Thymus (tissue), 11 donors: ENCODE results near the gene ZFX. TPM values are rescaled to one million over a fixed set of nuclear protein-coding genes. Genes with fewer than 3 reads are reported as not detected.
A peak's percentile ranks its signal among the peaks of the same experiment; 100 is the strongest.

ENCODE experiments used
- DNase-seq, 9 donors: peaks; one replicate each; pipeline ENCODE4 v3.0.0-alpha.2; 2013; ENCODE audit warnings: low spot score in 9 of 9, low read depth in 6 of 9, missing footprints in 1 of 9
- H3K27ac ChIP-seq, 2 donors: one replicate each; pipeline ENCODE4 v1.5.1; 2013; ENCODE audit warnings: control low read depth in 1 of 2, low read depth in 1 of 2, low read length in 1 of 2, mild to moderate bottlenecking in 1 of 2, moderate library complexity in 1 of 2
- H3K27me3 ChIP-seq, 2 donors: one replicate each; pipeline ENCODE4 v1.5.1; 2013; ENCODE audit warnings: low read length in 1 of 2; ENCODE audit not compliant: control insufficient read depth in 2 of 2, insufficient read depth in 1 of 2
- H3K36me3 ChIP-seq, 2 donors: one replicate each; pipeline ENCODE4 v1.5.1; 2013; ENCODE audit warnings: low read length in 1 of 2, mild to moderate bottlenecking in 1 of 2, moderate library complexity in 1 of 2; ENCODE audit not compliant: control insufficient read depth in 2 of 2, insufficient read depth in 2 of 2
- H3K4me1 ChIP-seq, 2 donors: one replicate each; pipeline ENCODE4 v1.5.1; 2013; ENCODE audit warnings: low read length in 2 of 2; ENCODE audit not compliant: control insufficient read depth in 2 of 2, insufficient read depth in 2 of 2
- H3K4me3 ChIP-seq, 2 donors: one replicate each; pipeline ENCODE4 v1.5.1; 2013; ENCODE audit warnings: low read length in 2 of 2, control low read depth in 1 of 2, mild to moderate bottlenecking in 1 of 2
- H3K9me3 ChIP-seq, 2 donors: one replicate each; pipeline ENCODE4 v1.5.1; 2013; ENCODE audit warnings: low read length in 1 of 2, mild to moderate bottlenecking in 1 of 2; ENCODE audit not compliant: control insufficient read depth in 2 of 2, insufficient read depth in 1 of 2
- WGBS: extraction: QIAGEN DNeasy Blood & Tissue Kit; methylation state at CpG from one replicate; pipeline ENCODE4 v1.1.7; 2013; 5-methylcytosine and 5-hydroxymethylcytosine counted together
- polyA plus RNA-seq: library from polyadenylated mRNA; stranded (reverse); fragments of 200-250 nt; gene quantifications from one replicate; pipeline ENCODE4 v1.2.3, GENCODE V29; 2013
- total RNA-seq: library from RNA; stranded (reverse); fragments of 120-200 nt; gene quantifications from one replicate; pipeline ENCODE4 v1.2.4, GENCODE V29; 2013
- donor health status: healthy.

ZFX gene
- total and polyA plus RNA-seq, 2 donors: 9.7 to 40.0 TPM

GRCh38 chrX:24231641-24232179, 82.2 kb downstream of the ZFX start:
- Histone ChIP-seq H3K9me3 (no peaks in the 10 kb centered on the region), H3K27ac (no peak overlapping the region), H3K4me1 (no peaks in the 10 kb centered on the region), H3K27me3 (no peaks in the 10 kb centered on the region), H3K4me3 (no peak overlapping the region), H3K36me3 (no peaks in the 10 kb centered on the region)
- no peak for DNase-seq
- WGBS: 97% methylated on average over 1 of the region's 1 CpG

- Histone ChIP-seq H3K27ac (no peak overlapping the region), H3K36me3 (no peaks in the 10 kb centered on the region), H3K4me3 (no peak overlapping the region), H3K27me3 (no peaks in the 10 kb centered on the region), H3K9me3 (no peaks in the 10 kb centered on the region), H3K4me1 (no peaks in the 10 kb centered on the region)
- DNase-seq: no peak
Measured at GRCh38 chrX:24232796-24233195, 83.3 kb downstream of the ZFX start.

DNA sequence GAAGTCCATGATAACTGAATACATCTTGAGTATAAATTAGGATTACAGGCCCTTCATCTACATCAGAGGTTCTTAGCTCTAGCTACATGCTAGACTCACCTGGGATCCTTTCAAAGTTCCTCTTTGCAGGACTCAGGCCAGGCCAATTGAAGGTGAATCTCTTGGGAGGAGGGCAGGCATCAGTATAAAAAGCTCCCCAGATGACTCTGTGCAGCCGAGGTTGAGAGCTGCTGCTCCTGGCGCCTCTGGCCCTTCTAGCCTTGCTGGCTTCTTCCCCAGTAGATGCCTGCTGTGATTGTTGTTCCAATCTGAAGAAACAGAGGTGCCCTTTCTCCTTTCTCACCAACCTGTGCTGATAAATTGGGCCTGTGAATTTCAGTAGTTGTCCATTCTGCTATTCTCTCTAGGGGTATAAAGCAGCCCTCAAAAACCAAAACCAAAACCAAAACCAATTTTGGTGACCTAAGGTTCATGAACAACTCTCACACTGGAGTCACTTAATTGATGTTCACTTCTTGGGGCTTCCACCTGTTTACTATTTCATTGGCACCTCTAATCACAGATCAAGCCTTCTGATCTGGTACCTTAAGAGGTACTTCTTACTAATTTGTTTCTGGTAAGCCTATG, 85.7 kb downstream of the ZFX start:
- Histone ChIP-seq H3K27ac (no peak overlapping the region), H3K4me3 (no peak overlapping the region), H3K27me3 (no peaks in the 10 kb centered on the region), H3K36me3 (no peaks in the 10 kb centered on the region), H3K9me3 (no peaks in the 10 kb centered on the region), H3K4me1 (no peaks in the 10 kb centered on the region)
- WGBS: 93% methylated on average over 2 of the region's 2 CpGs
- no peak for DNase-seq

- no peak overlapping the region for H3K4me3 ChIP-seq
- H3K27me3 ChIP-seq: no peaks in the 10 kb centered on the region
- WGBS: 72% methylated on average over 13 of the region's 13 CpGs
- H3K36me3 ChIP-seq: no peaks in the 10 kb centered on the region
- peak in 6 of 9 donors; percentile 5 to 59 (median 14) for DNase-seq
- H3K9me3 ChIP-seq: no peaks in the 10 kb centered on the region
- H3K4me1 ChIP-seq: no peaks in the 10 kb centered on the region
- no peak overlapping the region for H3K27ac ChIP-seq
Measured at GRCh38 chrX:24241822-24242648, 92.5 kb downstream of the ZFX start.

DNA sequence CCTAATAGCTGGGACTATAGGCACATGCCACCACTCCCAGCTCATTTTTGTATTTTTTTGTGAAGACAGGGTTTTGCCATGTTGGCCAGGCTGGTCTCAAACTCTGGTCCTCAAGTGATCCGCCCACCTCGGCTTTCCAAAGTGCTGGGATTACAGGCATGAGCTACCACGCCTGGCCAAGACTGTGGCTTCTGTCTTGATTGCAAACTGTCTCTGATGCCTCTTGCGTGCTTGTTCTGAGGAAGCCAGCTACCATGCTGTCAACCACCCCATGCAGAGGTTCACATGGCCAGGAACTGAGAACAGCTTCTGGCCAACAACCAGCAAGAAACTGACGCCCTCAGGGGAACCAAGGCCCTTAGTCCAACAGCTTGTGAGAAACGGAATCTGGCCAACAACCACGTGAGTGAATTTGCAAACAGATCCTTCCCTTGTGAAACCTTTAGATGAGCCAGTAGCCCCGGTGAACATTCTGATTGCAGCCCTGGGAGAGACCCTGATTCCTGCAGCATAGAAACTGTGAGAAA, 93.2 kb downstream of the ZFX start:
- WGBS: 79% methylated on average over 8 of the region's 8 CpGs
- H3K27me3 ChIP-seq: no peaks in the 10 kb centered on the region
- no peaks in the 10 kb centered on the region for H3K9me3 ChIP-seq
- H3K4me3 ChIP-seq: no peak overlapping the region
- DNase-seq: no peak
- H3K27ac ChIP-seq: no peak overlapping the region
- no peaks in the 10 kb centered on the region for H3K4me1 ChIP-seq
- no peaks in the 10 kb centered on the region for H3K36me3 ChIP-seq

GRCh38 chrX:24243188-24243587, 93.7 kb downstream of the ZFX start:
- Histone ChIP-seq H3K36me3 (no peaks in the 10 kb centered on the region), H3K27me3 (no peaks in the 10 kb centered on the region), H3K27ac (no peak overlapping the region), H3K4me3 (no peak overlapping the region), H3K9me3 (no peaks in the 10 kb centered on the region), H3K4me1 (no peaks in the 10 kb centered on the region)
- no peak for DNase-seq
- 96% methylated on average over 5 of the region's 5 CpGs for WGBS

- no peak overlapping the region for H3K4me3 ChIP-seq
- H3K9me3 ChIP-seq: no peaks in the 10 kb centered on the region
- WGBS: 59% methylated on average over 3 of the region's 3 CpGs
- no peak for DNase-seq
- H3K36me3 ChIP-seq: no peaks in the 10 kb centered on the region
- H3K27ac ChIP-seq: no peak overlapping the region
- no peaks in the 10 kb centered on the region for H3K27me3 ChIP-seq
- no peaks in the 10 kb centered on the region for H3K4me1 ChIP-seq
Measured at GRCh38 chrX:24243692-24244091, 94.2 kb downstream of the ZFX start.

DNA sequence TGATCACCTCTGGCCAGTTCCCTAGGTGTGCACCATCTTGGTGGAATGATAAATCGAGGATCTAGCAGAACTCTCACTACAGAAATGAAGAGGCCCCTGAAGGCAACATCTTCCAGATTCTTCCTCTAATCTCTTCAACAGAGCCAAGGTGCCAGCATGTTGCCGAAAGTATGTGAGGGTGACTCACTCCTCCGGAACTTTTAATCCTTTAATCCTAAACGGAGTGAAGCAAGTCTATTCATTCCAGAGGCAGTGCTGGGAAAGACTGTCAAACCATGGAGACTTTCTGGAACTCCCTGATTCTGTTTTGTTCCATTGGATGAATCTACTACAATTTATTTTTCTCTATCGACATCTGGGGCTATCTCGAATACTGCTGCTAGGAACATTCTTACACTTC, 95.7 kb downstream of the ZFX start:
- no peak overlapping the region for H3K27ac ChIP-seq
- no peaks in the 10 kb centered on the region for H3K9me3 ChIP-seq
- no peak overlapping the region for H3K4me3 ChIP-seq
- WGBS: 81% methylated on average over 6 of the region's 6 CpGs
- H3K36me3 ChIP-seq: no peaks in the 10 kb centered on the region
- DNase-seq: no peak
- H3K27me3 ChIP-seq: no peaks in the 10 kb centered on the region
- H3K4me1 ChIP-seq: no peaks in the 10 kb centered on the region

- no peaks in the 10 kb centered on the region for H3K4me1 ChIP-seq
- no peak overlapping the region for H3K4me3 ChIP-seq
- H3K36me3 ChIP-seq: no peaks in the 10 kb centered on the region
- no peaks in the 10 kb centered on the region for H3K9me3 ChIP-seq
- H3K27ac ChIP-seq: no peak overlapping the region
- no peak for DNase-seq
- no peaks in the 10 kb centered on the region for H3K27me3 ChIP-seq
- WGBS: 98% methylated on average over 4 of the region's 4 CpGs
Measured at GRCh38 chrX:24248042-24248441, 98.5 kb downstream of the ZFX start.
